ENCODE measurements around the gene SOAT1.
"Not testable (repeated sequence)": the region's sequence is repeated elsewhere in the genome, so short reads cannot be mapped to it uniquely, and the experiment has no call there.

SOAT1 gene

GRCh38 chr1:179342740-179343404, 49.3 kb downstream of the SOAT1 start:
- in situ Hi-C loops (cut with HindIII; ENCODE audit: low sequenced_read_pairs), result no loop called here

DNA sequence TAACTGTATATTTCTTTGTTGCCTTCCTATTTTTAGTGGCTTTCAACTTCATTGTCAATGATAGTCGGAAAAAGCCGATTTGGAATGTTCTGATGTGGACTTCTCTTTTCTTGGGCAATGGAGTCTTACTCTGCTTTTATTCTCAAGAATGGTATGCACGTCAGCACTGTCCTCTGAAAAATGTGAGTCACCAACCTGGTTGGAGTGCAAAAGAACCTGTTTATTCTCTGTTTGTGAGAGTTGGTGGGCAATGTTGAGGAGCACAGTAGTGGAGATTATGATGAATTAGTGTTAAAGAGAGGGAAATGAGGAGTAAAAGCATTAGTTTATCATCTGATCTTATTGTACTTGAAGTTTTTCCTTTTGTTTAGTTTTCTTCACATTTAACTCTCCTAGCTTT, 57.7 kb downstream of the SOAT1 start:
- in situ Hi-C loops (cut with HindIII; ENCODE audit: low sequenced_read_pairs), result loop anchor here (10.0 kb wide), 1 partner anchor 66 kb away; no protein-coding TSS in a partner anchor

DNA sequence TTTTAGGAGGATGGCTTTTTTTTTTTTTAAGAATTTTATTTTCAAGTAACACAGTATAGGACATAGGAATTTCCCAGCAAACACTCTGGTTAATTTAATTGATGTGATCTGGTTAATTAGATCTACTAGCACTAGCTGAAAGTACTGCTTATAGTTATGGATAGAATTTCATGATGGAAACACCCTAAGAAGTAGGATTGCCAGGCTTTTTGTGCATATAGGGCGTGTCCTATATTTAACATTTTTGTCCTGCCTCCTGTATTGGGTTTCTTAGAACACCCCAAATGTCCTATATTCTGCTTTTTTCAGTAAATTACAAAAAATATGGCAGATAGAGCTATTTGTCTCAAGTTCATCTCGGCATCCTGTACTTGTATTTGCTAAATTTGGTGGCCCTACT, 58.6 kb downstream of the SOAT1 start:
- in situ Hi-C loops (cut with HindIII; ENCODE audit: low sequenced_read_pairs), result loop anchor here (10.0 kb wide), 1 partner anchor 67 kb away; no protein-coding TSS in a partner anchor

DNA sequence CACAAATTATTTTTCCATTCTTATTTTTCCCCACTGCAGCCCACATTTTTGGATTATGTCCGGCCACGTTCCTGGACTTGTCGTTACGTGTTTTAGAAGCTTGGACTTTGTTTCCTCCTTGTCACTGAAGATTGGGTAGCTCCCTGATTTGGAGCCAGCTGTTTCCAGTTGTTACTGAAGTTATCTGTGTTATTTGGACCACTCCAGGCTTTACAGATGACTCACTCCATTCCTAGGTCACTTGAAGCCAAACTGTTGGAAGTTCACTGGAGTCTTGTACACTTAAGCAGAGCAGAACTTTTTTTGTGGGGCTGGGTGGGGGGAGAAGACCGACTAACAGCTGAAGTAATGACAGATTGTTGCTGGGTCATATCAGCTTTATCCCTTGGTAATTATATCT, 59.9 kb downstream of the SOAT1 start:
- in situ Hi-C loops (cut with HindIII; ENCODE audit: low sequenced_read_pairs), result loop anchor here (10.0 kb wide), 1 partner anchor 69 kb away; no protein-coding TSS in a partner anchor

- in situ Hi-C loops (cut with HindIII; ENCODE audit: low sequenced_read_pairs), result not testable (repeated sequence)
These were observed 68.0 kb downstream of the SOAT1 start for GRCh38 chr1:179361631-179362030.

- in situ Hi-C loops (cut with HindIII; ENCODE audit: low sequenced_read_pairs), result no loop called here
These were observed 71.9 kb downstream of the SOAT1 start, which contains the start of gene AXDND1 for GRCh38 chr1:179365342-179366092. TSS of gene AXDND1 (plus strand) at chr1:179365971. CDS start at chr1:179366510, 539 bp downstream.

GRCh38 chr1:179366093-179366800, 72.7 kb downstream of the SOAT1 start:
- in situ Hi-C loops (cut with HindIII; ENCODE audit: low sequenced_read_pairs), result no loop called here

DNA sequence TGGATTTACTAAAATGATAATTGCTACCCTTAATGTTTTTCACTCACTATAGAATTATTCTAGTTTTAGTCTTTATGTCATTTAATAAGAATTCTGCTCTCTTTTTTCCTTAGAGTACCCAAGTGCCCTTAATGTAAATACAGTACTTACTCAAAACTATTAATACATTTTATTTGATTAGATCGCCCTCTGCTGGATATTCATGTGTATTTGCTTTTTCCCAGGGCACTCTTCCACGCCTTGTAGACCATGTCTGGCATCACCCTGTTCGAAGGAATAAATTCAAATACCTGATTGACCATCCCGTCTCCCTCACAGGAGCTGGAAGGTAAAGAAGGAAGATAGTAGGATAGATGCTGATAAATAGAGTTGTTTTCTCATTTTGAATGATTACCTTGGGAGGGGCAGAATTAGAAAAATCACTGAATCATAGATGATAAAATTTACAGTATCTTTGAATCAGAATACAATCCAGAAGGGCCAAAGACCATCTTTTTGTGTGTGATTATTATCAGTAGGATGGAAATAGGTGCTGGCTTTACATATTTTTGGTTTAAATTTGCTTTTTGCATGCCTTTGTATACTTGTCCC, 76.2 kb downstream of the SOAT1 start:
- in situ Hi-C loops (cut with HindIII; ENCODE audit: low sequenced_read_pairs), result no loop called here

- in situ Hi-C loops (cut with HindIII; ENCODE audit: low sequenced_read_pairs), result no loop called here
These were observed 78.6 kb downstream of the SOAT1 start for GRCh38 chr1:179372160-179372559.

- in situ Hi-C loops (cut with HindIII; ENCODE audit: low sequenced_read_pairs), result no loop called here
These were observed 82.6 kb downstream of the SOAT1 start for GRCh38 chr1:179376223-179376622.

DNA sequence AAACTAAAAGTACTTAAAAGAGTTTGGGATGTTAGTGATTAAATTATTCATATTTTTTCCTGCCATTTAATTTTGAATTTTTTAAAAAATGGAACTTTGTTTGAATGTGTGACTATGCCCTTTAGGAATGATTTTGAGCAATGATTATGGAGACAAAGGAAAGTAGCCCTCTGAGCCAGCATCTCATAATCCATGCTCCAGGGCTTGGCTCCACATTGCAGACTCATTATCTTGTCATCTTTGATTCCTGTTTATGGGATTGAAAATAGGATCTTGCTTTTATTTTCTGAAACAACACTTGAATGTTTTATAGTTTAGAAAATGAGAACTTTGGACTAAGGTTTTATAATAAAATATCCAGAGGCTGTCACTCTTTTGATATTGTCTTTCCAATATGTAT, 86.7 kb downstream of the SOAT1 start:
- in situ Hi-C loops (cut with HindIII; ENCODE audit: low sequenced_read_pairs), result no loop called here

DNA sequence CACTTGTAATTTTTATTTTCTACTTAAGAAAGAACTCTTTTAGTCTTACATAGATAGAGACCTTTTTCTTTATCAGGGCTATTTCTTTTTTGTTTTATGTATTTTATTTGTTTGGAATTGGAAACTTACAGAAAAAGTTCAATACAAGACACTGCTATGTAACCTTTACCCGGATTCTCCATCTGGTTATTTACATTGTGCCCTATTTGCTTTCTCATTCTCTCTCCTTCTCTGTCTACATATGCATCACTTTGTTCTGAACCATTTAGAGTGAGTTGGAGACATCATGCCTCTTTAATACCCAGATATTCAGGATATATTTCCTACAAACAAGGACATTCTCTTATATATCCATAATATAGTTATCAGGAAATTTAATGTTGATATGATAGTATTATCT, 90.4 kb downstream of the SOAT1 start:
- in situ Hi-C loops (cut with HindIII; ENCODE audit: low sequenced_read_pairs), result no loop called here

DNA sequence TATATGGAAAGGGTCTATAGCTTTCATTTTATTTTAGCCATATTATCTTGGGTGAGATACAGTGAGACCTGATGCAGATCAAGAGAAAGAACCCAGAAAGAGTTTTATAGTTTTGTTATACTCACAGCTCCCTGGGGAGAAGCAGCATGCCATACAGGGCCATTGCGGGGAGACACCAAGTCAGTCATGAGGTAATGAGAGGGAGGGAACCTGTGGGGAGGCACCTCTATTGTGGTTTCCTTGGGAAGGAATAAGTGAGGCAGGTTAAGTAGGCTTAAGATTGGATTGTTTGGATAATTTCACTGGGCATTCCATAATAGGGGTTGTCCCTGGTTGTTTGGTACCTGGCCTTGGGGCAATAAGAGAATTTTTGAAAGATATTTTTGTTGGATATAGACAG, 91.9 kb downstream of the SOAT1 start:
- in situ Hi-C loops (cut with HindIII; ENCODE audit: low sequenced_read_pairs), result no loop called here

DNA sequence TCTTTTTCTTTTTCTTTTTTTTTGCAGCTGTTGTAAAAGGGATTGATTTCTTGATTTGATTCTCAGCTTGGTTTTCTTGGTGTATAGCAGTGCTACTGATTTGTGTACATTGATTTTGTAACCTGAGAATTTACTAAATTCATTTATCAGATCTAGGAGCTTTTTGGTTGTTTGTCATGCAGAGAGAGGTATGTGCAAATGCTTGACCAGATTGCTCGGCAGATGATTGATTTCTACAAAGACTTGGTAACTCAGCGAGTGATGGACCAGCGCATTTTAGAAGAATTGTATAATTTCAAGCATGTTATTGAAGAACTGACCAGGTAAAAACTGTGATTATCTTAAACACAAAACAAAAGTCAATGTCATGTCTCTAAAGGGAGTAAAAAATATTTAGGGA, 100.1 kb downstream of the SOAT1 start:
- in situ Hi-C loops (cut with HindIII; ENCODE audit: low sequenced_read_pairs), result no loop called here

DNA sequence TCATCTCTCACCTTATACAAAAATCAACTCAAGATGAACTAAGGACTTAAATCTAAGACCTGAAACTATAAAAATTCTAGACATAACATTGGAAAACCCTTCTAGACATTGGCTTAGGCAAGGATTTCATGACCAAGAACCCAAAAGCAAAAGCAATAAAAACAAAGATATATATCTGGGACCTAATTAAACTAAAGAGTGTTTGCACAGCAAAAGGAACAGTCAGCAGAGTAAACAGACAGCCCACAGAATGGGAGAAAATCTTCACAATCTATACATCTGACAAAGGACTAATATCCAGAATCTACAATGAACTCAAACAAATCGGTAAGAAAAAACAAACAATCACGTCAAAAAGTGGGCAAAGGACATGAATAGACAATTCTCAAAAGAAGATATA, 105.8 kb downstream of the SOAT1 start:
- in situ Hi-C loops (cut with HindIII; ENCODE audit: low sequenced_read_pairs), result not testable (repeated sequence)
